HCT116 (cell line): ENCODE measurements around the gene OR1D2.

Source experiments
- EGR1 ChIP-seq: IDR thresholded peaks from 2 replicates; pipeline ENCODE4 v1.6.1; 2012; ENCODE audit warnings: low read depth
- EZH2 ChIP-seq: fragments of 200-600 bp; sonication (generic); IDR thresholded peaks from 2 replicates; pipeline ENCODE4 v1.6.1; 2017; ENCODE audit warnings: antibody characterized with exemption, mixed run types
- FOSL1 ChIP-seq: IDR thresholded peaks from 2 replicates; pipeline ENCODE4 v1.6.1; 2012; ENCODE audit warnings: low read depth
- JUND ChIP-seq: IDR thresholded peaks from 2 replicates; pipeline ENCODE4 v1.6.1; 2012
- POLR2AphosphoS5 ChIP-seq: IDR thresholded peaks from 2 replicates; pipeline ENCODE4 v1.6.1; 2011; ENCODE audit warnings: mild to moderate bottlenecking, low read depth, low read length, moderate library complexity
- RAD21 ChIP-seq: IDR thresholded peaks from 2 replicates; pipeline ENCODE4 v1.6.1; 2012; ENCODE audit warnings: low read depth, mild to moderate bottlenecking
- SP1 ChIP-seq: IDR thresholded peaks from 2 replicates; pipeline ENCODE4 v1.6.1; 2012; ENCODE audit warnings: low read depth
- TF ChIP-seq, protein P1 (sequence below), 3 experiments: fragments of 200-600 bp in 1 of 3; sonication (generic) in 1 of 3; IDR thresholded peaks in 2 of 3; conservative IDR thresholded peaks in 1 of 3; 2 replicates each; pipeline ENCODE4 v1.5.1; 2012 to 2017; ENCODE audit warnings: low read depth in 2 of 3, low read length in 2 of 3, antibody characterized with exemption in 1 of 3, borderline replicate concordance in 1 of 3, control low read depth in 1 of 3, mild to moderate bottlenecking in 1 of 3, mixed read lengths in 1 of 3, mixed run types in 1 of 3, moderate library complexity in 1 of 3; ENCODE audit not compliant: insufficient read depth in 1 of 3
- TF ChIP-seq, protein P2 (sequence below): IDR thresholded peaks from 2 replicates; pipeline ENCODE4 v1.6.1; 2012
- TF ChIP-seq, protein P3 (sequence below): IDR thresholded peaks from 2 replicates; pipeline ENCODE4 v1.6.1; 2012

DNA sequence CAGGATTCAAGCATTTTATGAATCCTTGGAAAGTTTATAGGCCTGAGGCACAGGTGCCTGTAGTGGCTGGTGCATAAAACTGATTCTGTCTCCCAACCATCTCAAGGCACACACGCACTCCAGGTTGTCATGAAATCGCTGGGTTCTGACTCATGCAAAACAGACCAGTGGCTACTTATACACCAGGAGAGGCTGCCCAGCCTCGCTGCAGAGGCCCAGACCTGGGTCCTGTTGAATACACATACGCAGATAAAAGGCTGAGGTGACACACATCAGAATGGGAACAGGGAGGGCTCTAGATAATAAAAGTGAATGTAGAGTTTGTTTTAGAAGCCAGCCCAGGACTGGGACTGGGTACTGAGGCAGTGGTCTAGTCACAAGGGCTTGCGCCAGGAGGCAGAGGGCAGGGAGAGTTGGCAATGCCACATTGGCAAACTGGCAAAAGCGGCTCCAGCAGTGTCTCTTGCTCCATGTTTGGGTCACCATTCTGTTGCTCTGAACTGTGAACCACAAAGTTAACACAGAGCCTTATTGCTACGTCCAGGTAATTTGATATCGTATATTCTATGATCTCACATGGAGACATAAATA lies 54.4 kb downstream of the OR1D2 start:
- TF ChIP-seq POLR2AphosphoS5 (no peak), JUND (no peak), EZH2 (no peak), FOSL1 (no peak), RAD21 (no peak), SP1 (no peak), EGR1 (no peak)
- TF ChIP-seq, protein P1, sequence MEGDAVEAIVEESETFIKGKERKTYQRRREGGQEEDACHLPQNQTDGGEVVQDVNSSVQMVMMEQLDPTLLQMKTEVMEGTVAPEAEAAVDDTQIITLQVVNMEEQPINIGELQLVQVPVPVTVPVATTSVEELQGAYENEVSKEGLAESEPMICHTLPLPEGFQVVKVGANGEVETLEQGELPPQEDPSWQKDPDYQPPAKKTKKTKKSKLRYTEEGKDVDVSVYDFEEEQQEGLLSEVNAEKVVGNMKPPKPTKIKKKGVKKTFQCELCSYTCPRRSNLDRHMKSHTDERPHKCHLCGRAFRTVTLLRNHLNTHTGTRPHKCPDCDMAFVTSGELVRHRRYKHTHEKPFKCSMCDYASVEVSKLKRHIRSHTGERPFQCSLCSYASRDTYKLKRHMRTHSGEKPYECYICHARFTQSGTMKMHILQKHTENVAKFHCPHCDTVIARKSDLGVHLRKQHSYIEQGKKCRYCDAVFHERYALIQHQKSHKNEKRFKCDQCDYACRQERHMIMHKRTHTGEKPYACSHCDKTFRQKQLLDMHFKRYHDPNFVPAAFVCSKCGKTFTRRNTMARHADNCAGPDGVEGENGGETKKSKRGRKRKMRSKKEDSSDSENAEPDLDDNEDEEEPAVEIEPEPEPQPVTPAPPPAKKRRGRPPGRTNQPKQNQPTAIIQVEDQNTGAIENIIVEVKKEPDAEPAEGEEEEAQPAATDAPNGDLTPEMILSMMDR (IDR thresholded peaks at IDR 0.05 in 2 of 3, conservative IDR thresholded peaks at IDR 0.05 in 1 of 3; ENCODE audit: borderline replicate concordance in 1 of 3, insufficient read depth in 1 of 3, low read depth in 2 of 3, low read length in 2 of 3), result no peak
- TF ChIP-seq, protein P2, sequence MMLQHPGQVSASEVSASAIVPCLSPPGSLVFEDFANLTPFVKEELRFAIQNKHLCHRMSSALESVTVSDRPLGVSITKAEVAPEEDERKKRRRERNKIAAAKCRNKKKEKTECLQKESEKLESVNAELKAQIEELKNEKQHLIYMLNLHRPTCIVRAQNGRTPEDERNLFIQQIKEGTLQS, result no peak
- TF ChIP-seq, protein P3, sequence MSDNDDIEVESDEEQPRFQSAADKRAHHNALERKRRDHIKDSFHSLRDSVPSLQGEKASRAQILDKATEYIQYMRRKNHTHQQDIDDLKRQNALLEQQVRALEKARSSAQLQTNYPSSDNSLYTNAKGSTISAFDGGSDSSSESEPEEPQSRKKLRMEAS, result no peak
